NCI-H2196 (cell line): ENCODE data around the gene SGCD.

Experiments used
- DNase-seq: peaks from one replicate; lab custom pipeline; 2025; ENCODE audit not compliant: unreplicated experiment; lab: John Stamatoyannopoulos, UW

SGCD gene

DNA sequence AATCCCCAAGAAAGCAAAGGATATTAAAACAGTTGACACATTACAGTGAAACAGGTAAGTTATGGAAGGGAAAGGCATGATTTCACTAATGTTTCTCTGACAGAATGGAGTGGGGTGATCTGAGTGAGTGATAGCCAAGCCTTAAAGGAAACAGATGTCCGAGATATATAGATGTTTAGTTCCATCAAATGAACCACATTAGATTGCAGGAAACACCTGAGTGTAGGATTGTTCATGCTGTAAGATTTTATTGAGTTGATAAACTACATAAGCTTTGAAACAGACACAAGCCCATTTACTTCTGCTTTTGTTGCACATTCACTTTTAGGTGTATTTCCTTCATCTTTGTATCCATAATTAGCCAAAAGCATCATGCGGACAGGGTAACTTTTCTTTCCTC lies 356.0 kb downstream of the SGCD start:
- no peak for DNase-seq

DNA sequence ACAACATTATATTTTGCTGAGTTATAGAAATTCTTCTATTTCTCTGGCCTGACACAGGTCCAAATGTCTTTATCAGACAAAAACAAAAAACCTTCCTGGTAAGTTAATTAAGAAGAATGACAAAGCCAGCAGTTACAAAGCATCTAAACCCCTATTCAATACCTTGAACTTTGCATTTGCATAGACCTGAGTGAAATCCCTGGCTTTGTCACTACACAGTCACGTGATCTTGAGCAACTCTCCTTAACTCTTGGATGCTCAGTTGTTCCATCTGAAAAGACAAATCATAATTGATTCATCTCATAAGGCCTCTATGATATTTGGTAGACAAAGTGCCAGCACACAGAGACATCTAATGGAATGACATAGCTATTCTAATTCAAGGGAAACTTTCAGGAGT lies 356.5 kb downstream of the SGCD start:
- no peak for DNase-seq

DNA sequence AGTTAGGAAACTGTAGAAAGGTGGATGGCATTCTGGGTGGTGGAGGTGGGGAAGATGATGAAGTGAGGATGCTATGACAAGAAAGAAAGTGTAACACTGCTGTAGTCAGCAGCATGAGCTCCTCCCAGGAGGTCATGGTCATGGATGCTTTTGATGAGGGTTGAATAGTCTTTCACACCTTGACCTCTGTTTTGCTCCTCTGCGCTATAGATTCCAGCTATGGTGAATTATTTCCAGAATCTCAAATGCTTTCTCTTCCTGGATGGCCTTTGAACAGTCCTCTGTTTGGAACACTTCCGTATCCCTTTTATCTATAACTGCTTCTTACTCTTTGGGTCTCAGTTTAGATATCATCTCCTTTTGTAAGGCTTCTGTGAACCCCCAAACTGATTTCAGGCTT lies 357.3 kb downstream of the SGCD start:
- no peak for DNase-seq

DNA sequence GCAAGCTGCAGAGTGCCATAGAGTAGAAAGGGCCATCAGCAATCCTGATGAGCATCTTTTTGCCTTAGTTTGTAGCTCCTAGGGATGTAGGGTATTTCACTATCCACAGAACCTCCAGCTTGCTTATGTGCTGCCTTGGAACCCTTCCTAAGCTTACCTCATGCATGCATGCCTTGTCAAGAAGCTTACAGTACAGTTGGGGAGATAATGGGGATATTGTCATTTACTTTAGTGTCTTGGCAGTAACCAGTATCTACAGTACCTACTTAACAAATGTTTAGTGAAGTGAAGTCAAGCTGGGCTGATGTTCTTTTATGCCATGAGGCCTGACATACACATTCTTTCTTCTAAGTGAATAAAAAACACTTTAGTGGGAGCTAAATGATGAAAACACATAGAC lies 358.5 kb downstream of the SGCD start:
- no peak for DNase-seq

DNA sequence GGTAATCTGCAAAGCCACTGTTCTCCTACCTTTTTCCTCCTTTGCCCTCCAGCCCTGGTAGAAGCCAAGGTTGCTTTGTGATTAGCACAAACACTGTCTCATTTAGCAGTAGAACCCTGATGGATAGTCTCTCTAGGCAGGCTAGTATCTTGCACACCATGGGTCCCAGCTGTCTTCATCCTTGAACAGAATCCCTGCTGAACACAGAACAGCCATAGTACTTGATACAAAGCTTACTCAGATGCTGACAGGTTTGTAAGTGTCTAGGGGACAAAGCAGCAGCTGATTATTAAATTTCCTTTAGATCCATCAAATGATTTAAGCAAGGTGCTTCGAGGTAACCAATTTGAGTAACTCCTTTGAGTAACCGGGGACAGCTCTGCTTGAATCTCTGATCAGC lies 359.4 kb downstream of the SGCD start:
- DNase-seq: no peak

DNA sequence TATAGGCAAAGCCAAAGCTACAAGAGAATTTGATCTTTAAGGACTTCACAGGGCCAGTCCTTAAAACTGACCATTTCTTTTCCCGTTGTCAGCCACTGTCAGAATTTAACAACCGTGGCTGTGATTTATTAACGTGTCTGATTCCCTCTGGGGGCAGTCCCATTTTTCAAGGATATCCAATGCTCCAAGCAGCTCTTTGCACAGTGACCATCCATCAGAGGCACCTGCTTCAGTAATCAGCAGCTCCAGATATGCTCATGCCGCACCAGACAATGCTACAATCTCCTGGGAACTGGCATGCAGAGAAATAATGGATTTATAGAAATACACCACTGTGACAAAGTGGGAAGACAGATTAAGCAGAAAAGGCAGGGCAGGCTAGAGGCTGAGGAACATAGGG lies 359.8 kb downstream of the SGCD start:
- DNase-seq: no peak

DNA sequence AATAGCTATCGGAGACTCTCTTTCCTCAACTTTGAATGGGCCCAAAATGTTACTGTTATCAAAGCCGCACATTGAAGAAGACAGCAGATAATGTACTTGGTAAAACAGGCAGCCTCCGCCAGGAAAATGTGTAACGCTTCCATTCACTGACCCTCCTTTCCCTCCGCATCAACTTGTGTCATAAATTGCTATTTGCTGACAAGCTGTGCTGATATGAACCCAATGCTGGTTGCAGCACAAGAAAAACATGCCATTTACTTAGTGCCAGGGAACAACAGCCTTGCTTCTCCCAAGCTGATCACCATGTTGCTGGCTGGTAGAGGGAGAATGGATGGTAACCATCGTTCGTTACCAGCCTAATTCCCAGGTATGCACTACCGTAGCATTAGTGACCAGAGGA lies 360.6 kb downstream of the SGCD start:
- DNase-seq: no peak

DNA sequence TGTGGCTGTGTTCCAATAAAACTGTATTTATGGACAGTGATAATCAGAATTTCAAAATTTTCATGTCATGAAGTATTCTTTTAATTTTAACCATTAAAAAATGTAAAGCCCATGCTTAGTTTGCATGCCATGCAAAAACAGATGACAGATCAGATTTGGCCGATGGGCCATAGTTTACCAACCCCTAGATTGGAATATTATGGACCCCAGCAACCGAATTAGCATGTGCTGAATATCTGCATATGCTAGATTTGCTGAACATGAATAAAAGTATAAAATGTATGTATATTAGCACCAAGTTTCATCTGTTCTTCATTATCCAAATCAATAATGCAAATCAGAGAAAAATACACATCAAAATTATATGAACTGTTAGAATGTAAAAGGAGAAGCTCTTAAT lies 364.6 kb downstream of the SGCD start:
- DNase-seq: no peak

DNA sequence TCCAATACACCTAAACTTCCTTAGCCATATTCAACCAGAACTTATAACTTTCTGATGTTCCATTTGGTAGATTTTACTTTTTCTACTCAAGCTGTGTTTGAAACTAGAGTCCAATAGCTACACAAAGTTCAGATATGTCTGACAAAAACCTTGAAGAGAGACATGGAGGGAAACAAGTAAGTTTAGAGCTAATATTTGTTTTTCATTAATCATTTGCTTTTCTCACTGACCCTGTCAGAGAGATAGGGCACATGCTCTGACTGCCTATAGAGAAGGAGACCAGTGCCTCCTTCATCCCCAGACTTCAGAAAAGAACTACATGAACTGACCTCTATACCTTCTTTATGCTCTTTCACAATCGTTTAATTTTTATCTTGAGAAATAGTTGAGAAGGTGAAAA lies 366.1 kb downstream of the SGCD start:
- no peak for DNase-seq

DNA sequence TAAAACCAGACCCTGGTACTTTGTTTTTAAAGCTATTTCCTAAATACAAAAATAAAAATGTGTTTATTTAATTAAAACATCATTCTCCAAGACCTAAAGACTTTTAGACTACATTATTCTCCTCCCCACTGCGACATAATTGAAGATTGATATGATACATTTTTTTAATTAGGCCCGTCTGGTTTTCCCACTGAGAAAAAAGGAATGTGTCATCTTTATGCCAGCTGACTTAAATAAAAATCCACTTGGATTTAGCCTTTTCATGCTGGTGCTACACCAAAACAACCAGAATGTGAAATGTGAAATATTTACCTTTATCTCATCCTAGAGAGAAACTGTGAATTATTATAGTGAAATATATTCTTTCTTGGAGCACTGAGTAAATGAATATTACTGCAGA lies 367.6 kb downstream of the SGCD start:
- no peak for DNase-seq

DNA sequence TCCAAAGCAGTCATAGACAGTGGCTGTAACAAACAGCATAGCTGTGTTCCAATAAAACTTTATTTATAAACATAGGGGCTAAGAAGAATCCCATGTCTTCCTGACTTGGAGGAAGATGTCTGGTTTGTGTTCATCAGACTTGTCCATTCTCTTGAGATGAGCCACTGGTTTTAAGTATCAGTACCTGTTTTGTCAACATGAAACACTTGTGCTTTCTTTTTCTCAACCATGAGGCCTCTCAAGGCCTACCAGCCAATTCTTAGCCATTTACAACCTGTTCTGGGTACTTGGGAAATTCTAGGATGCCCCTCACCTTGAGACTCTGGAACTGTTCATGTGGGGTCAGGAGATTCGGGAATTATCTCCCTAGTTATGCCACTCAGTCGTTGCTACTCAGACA lies 368.8 kb downstream of the SGCD start:
- no peak for DNase-seq

DNA sequence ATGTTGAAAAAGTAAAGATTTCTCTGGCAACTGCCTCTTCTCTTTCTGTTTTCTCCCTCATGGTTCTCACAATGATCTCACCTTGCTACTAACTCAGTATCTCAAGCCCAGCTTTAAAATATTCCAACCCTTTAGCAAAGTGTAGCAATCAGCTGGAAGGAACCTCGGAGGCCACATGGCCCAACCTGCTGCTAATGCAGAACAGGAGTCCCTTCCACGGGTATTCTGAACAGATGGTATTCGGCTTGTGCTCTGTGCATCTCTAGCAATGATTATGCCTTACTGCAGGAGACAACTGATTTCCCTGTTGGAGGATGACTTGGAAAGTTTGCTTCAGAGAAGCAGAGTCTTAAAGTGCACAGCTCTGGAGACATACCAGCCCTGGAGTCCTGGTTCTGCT lies 371.4 kb downstream of the SGCD start:
- no peak for DNase-seq

DNA sequence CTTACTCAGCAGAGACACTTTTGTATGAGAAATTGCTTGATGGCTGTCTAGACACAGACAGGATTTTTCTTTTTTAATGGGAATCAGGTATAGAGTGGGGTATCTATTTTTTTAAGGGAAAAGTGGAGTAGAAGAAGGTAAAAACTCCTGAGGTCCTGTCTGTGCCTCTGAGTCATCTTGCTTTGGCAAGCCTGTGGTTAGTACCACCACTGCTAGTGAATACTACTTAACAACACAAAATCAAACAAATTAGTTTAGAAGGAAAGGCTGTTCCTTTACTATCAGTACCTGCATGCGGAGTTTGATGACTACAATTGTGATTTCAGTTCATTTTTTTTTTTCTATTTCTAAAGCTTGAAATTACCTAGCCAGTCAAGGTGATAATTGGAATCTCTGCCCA lies 372.2 kb downstream of the SGCD start:
- DNase-seq: no peak

DNA sequence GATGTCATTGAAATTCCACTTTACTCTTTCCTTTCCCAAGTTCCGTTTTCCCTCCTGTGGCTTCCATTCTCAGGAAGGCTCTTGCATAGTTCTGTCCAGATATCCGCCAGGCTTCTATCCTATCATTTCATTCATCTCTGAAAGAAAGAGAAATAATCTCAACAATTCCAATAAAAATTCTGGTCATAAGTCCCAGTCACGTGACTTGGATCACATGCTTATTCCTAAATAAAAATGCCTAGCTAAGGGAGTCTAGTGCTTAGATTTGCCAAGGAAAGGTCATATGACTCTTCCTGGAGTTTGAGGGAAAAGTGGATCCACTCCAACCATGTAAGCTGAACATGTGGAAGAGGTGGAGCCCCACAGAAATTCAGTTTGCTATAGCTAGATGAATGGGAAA lies 377.2 kb downstream of the SGCD start:
- DNase-seq: no peak

DNA sequence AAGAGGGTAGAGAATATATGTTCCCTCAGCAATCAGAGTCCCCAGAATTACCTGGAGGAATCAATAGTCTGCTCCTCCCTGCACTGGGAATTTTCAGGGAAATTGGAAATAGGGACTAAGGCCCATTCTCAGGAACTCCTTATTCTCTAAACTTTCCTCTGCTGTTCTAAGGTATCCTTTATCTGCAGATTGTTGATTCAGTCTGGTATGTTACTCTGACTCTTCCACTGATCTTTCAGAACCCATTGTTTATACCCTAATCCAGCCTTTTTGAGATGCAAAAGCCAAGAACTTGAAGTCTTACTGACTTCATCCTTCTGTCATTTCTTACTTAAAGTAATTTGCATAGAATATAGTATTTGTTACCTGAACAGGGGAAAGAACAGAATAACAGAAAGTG lies 379.7 kb downstream of the SGCD start:
- DNase-seq: no peak

DNA sequence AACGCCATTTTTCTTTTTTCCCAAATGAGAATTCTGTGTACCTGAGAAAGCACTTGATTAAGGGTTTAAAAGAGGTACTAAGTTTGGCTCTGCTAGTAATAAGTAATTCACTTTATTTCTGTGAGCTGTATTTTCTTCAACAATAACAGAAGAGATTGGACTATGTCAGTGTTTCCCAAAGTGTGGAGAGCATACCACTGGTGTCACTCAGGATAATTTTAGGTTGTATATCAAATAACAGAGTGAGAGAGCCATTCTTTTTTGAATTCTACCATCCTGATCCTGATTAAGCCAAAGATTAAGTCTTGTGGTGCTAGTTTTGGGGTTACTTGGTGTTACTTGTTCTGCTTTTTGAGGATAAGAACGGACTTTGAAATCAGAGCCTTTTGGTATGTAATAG lies 380.8 kb downstream of the SGCD start:
- DNase-seq: no peak

DNA sequence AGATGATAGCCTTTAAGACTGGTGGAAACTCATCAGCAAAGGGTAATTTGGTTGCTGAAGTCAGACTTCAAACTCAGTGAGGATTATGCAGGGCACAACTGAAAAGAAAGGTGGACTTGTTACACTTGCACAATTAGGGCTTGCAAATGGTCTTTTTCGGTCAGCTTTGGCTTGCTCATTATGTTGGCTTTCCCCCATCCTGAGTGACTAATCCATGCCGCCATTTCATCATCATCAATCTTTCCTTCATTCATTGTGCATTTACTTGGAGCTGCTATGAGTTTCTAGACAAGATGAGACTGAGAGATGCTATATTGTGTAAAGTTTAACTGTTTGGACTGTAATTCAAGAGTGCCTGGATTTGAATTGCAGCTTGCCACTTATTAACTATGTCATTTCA lies 388.3 kb downstream of the SGCD start:
- DNase-seq: no peak

DNA sequence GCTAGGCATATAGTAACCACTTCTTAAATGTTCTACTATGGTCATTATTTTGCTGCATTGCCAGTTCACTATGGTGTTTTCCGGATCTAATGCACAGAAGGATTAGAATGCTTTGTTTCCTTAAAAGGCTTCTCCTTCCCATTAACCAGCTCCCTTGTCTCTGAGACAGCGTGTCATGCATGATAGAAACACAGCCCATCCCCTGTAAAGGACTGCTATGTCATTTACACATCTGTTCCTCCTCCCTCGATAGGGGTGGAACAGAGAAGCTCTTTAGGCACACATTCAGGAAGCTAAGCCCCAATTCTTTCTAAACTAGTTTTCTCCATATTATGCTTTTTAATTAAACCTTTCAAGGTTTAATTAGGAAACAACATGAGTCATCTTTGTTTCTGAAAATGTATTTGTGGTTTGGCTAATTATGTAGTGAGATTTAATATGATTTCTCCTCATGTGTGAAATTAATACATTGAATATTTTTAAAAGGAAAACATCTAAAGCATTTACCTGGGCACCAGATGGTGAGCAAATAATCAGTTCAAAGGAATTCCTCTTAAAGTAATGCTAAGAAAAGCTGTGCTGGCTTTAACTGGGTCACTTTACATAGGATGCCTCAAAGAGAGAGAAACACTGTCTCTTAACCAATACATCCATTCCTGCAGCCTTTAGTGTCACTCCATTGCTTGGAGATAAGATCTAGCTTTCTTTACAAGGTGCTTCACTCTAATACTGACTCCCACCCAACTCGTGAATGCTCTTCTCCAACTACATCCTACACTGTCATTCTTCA lies 389.8 kb downstream of the SGCD start:
- DNase-seq: no peak

DNA sequence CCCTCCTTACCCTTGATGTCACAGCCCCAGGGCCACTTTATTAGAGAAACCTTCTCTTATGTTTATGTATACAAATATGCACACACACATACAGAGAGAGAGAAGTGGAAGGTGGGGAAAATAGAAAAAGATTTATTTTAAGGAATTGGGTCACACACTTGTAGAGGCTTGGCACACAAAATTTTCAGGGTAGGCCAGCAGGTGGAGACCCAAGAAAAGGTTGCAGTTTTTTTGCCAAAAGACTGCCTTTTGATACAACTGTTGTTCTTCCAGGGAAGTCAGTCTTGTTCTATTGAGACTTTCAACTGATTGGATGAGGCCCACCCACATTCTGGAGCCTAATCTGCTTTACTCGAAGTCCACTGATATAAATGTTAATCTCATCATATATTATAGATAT lies 392.0 kb downstream of the SGCD start:
- DNase-seq: no peak

DNA sequence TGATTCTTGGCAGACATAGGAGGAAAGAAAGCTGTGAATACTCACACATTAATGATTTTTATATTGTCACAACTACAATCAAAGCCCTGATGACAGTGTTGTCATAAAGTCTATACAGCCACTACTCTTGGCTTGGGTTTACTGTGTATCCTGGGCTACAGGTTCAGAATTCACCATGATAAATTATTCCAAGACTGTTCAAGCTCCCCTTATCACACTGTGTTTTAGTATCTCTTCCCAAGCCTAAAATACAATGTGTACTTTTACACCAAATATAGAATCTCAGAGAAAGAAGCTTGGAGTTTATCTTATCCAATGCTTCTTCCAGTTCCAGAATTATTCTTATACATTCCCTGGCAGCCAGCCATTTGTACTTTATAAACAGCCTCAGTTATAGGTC lies 395.4 kb downstream of the SGCD start:
- DNase-seq: no peak

DNA sequence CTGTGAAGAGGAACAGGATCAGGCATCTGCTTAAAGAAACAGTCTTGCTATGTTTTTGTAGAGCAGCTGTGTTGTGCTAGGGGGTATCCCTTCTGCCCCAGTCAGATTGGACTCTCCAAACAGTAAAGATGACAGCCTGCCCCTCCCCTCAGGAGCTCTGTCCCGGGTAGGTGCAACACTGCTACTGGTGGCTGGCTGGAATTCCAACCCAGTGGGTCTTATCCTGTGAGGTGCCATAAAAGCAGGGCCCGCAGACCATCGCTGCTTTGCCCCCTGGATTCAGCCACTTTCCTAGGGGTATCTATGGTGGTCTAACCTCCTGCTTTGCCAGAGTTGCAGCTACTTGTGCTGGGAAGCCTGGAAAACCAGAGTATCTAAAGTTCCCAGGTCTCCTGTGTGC lies 408.5 kb downstream of the SGCD start:
- DNase-seq: no peak

DNA sequence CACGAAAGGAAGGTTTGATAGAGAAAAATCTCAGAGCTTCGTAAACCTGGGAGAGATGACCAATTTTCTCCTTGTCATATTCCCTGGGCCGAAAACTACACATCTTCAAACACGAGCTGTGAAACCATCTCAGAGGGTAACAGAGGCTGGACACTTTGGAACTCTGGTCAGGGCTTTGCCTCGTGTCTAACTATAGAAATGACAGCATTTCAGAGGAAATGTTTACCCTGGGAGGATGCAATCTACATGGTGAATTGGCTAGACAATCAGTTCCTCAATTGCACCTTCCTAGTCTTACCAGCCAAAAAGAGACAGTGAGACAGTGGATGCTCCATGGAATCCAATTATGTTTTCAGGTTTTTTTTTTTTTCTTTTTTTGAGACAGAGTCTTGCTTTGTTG lies 414.6 kb downstream of the SGCD start:
- DNase-seq: no peak

DNA sequence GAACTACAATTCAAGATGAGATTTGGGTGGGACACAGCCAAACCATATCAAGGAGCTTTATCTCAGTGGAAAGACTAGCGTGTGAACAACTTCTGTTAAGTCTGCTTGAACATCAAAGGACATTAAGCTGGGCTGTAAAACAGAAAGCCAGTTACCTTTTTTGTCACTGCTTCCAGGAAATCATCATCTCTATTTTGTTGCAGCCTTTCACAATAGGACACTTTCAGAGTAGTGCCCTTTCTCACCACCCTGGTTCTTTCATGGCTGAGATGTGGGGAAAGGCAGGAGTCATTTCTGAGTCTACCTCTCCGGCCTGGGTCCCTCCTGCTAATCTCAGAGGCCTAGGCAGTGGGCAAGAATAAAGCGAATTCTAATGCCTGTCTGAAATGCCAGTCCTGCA lies 426.9 kb downstream of the SGCD start:
- no peak for DNase-seq
